A673 (cell line): ENCODE results near the gene TAP2.

ENCODE experiments used
- CTCF ChIP-seq: fragments of 300-800, 200-600 bp; sonication (generic); conservative IDR thresholded peaks from 2 replicates; pipeline ENCODE4 v1.5.1; 2017; ENCODE audit warnings: low read depth, mild to moderate bottlenecking, antibody characterized with exemption, low read length, moderate library complexity, mixed read lengths
- EZH2 ChIP-seq: fragments of 200-600 bp; sonication (generic); IDR thresholded peaks from 2 replicates; pipeline ENCODE4 v1.6.1; 2017; ENCODE audit warnings: borderline replicate concordance, low read depth, mild to moderate bottlenecking, mixed read lengths, antibody characterized with exemption, low read length; ENCODE audit not compliant: poor library complexity, severe bottlenecking

GRCh38 chr6:32818867-32819266, 19.7 kb downstream of the TAP2 start:
- TF ChIP-seq EZH2: no peak
- no peak for TF ChIP-seq CTCF
